Esophagus muscularis mucosa (tissue), 4 donors: ENCODE results near the gene GNA15. TPM values are rescaled to one million over a fixed set of nuclear protein-coding genes. Genes with fewer than 3 reads are reported as not detected.
A peak's percentile ranks its signal among the peaks of the same experiment; 100 is the strongest.

Experiments
- DNase-seq: peaks from one replicate; pipeline ENCODE4 v3.0.0-alpha.2; 2017; ENCODE audit errors: extremely low spot score
- H3K27ac ChIP-seq, 4 donors: fragments of 200-600 bp; sonication (generic); replicated peaks in 1 of 4; 1 replicate in 3 of 4; 2 replicates in 1 of 4; pipeline ENCODE4 v1.5.1; 2016 to 2019; ENCODE audit warnings: mild to moderate bottlenecking in 1 of 4
- H3K27me3 ChIP-seq, 4 donors: fragments of 200-600 bp; sonication (generic); one replicate each; pipeline versions ENCODE4 v1.5.1 to v1.6.0; 2016 to 2019
- H3K36me3 ChIP-seq, 4 donors: fragments of 200-600 bp; sonication (generic); one replicate each; pipeline ENCODE4 v1.5.1; 2016 to 2019
- H3K4me1 ChIP-seq, 4 donors: fragments of 200-600 bp; sonication (generic); one replicate each; pipeline ENCODE4 v1.5.1; 2016 to 2019
- H3K4me3 ChIP-seq, 4 donors: fragments of 200-600 bp; sonication (generic); 1 replicate in 2 of 4; 2 replicates in 2 of 4; pipeline ENCODE4 v1.5.1; 2016 to 2019; ENCODE audit warnings: mild to moderate bottlenecking in 4 of 4, moderate library complexity in 1 of 4
- H3K9me3 ChIP-seq, 4 donors: fragments of 200-600 bp; sonication (generic); 1 replicate in 3 of 4; 2 replicates in 1 of 4; pipeline ENCODE4 v1.5.1; 2016 to 2019
- EP300 ChIP-seq: sonication (generic); formaldehyde crosslinking; IDR thresholded peaks from one replicate; pipeline ENCODE4 v1.6.1; 2017; ENCODE audit warnings: antibody characterized with exemption
- POLR2A ChIP-seq: fragments of 450-650 bp; IDR thresholded peaks from one replicate; pipeline ENCODE4 v1.6.1; 2017; ENCODE audit warnings: antibody characterized with exemption, moderate library complexity, mild to moderate bottlenecking, low read depth
- POLR2AphosphoS5 ChIP-seq, 2 donors: sonication (generic); formaldehyde crosslinking; IDR thresholded peaks; one replicate each; pipeline ENCODE4 v1.6.1; 2017; ENCODE audit warnings: antibody characterized with exemption in 2 of 2
- WGBS: methylation state at CpG from one replicate; pipeline ENCODE4 v1.1.5; 2018; 5-methylcytosine and 5-hydroxymethylcytosine counted together
- intact Hi-C: fragments of 100-400 bp; cut with DNase I; formaldehyde crosslinking; loops from one replicate; pipeline ENCODE4 v1.15.1; 2023
- total RNA-seq, 4 donors: library from RNA; depleted of rRNA; stranded (reverse); fragments of >200 nt; gene quantifications; one replicate each; pipeline versions ENCODE4 v1.1.0 to v1.2.1, GENCODE V29; 2016
- TF ChIP-seq, protein P1 (sequence below), 3 experiments: fragments of 200-600 bp in 2 of 3; fragments of 450-650 bp in 1 of 3; sonication (generic) in 2 of 3; IDR thresholded peaks; one replicate each; pipeline ENCODE4 v1.5.1; 2017 to 2019; ENCODE audit warnings: antibody characterized with exemption in 3 of 3, mild to moderate bottlenecking in 2 of 3, moderate library complexity in 1 of 3

GNA15 gene
- total RNA-seq, 4 donors from 2014 or later, result 4.3 to 13.8 (median 5.3) TPM

DNA sequence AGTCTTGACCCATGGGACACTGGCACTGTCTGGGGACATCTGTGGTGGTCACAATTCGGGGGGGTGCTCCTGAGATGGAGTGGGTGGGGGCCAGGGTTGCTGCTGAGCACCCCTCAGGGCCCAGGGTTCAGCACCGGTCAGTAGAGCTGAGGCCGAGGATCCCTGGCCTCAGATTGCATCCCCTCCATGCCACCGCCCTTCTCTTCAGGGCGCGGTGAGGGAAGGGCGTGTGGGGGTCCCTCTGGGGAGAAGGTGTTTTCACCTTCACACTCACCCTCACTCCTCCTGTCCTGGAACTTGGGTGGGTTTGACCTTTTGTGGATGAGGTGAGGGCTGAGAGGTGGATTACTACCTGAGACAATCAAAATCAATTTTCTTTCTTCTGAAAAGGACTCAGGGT lies 28.2 kb upstream of the GNA15 start:
- WGBS, result 86% methylated on average over 7 of the region's 7 CpGs
- Histone ChIP-seq H3K36me3 (peaks cover 0 to 24% (median 16%) of the 10 kb centered on the region in 4 donors), H3K4me1 (peaks cover 48 to 78% (median 69%) of the 10 kb centered on the region in 4 donors), H3K4me3 (no peak overlapping the region), H3K27ac (peak overlapping the region in 3 of 4 donors; percentile 21 to 45 (median 31)), H3K9me3 (no peaks in the 10 kb centered on the region), H3K27me3 (no peaks in the 10 kb centered on the region)
- DNase-seq, result no peak
- intact Hi-C loops, result loop anchor here (5.0 kb wide), 2 partner anchors 35 to 145 kb away; no protein-coding TSS in a partner anchor
- TF ChIP-seq POLR2A, result no peak
- TF ChIP-seq EP300, result no peak
- no peak for TF ChIP-seq POLR2AphosphoS5 (IDR thresholded peaks at IDR 0.05)
- TF ChIP-seq, protein P1, sequence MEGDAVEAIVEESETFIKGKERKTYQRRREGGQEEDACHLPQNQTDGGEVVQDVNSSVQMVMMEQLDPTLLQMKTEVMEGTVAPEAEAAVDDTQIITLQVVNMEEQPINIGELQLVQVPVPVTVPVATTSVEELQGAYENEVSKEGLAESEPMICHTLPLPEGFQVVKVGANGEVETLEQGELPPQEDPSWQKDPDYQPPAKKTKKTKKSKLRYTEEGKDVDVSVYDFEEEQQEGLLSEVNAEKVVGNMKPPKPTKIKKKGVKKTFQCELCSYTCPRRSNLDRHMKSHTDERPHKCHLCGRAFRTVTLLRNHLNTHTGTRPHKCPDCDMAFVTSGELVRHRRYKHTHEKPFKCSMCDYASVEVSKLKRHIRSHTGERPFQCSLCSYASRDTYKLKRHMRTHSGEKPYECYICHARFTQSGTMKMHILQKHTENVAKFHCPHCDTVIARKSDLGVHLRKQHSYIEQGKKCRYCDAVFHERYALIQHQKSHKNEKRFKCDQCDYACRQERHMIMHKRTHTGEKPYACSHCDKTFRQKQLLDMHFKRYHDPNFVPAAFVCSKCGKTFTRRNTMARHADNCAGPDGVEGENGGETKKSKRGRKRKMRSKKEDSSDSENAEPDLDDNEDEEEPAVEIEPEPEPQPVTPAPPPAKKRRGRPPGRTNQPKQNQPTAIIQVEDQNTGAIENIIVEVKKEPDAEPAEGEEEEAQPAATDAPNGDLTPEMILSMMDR (IDR thresholded peaks at IDR 0.05), result no peak

DNA sequence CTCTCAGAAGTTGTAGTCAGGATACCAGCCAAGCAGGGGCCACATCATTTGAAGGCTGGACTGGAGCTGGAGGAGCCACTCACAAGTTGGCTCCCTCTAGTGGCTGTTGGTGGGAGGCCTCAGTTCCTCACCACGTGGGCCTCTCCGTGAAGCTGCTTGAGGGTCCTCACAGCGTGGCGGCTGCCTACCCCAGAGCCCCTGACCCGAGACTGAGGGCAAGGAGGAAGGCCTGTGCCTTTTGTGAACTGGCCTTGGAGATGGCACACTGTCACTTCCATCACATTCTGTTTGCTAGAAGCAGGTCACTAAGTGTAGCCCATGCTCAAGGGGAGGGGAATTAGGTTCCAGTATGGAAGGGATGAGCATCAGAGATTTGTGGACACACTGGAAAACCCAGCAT lies 27.1 kb upstream of the GNA15 start:
- no peak for DNase-seq
- Histone ChIP-seq H3K4me1 (peaks cover 39 to 76% (median 58%) of the 10 kb centered on the region in 4 donors), H3K4me3 (no peak overlapping the region), H3K27me3 (no peaks in the 10 kb centered on the region), H3K9me3 (no peaks in the 10 kb centered on the region), H3K27ac (peak overlapping the region in 2 of 4 donors; percentile 22 to 45), H3K36me3 (peaks cover 8 to 35% (median 26%) of the 10 kb centered on the region in 4 donors)
- WGBS, result no CpG with 5 or more reads among the region's 5 CpGs
- intact Hi-C loops, result loop anchor here (5.0 kb wide), 2 partner anchors 36 to 146 kb away; no protein-coding TSS in a partner anchor
- no peak for TF ChIP-seq POLR2A
- no peak for TF ChIP-seq EP300
- no peak for TF ChIP-seq POLR2AphosphoS5 (IDR thresholded peaks at IDR 0.05)
- TF ChIP-seq, protein P1 (IDR thresholded peaks at IDR 0.05), result peak; percentile 72 to 91 (median 72)

DNA sequence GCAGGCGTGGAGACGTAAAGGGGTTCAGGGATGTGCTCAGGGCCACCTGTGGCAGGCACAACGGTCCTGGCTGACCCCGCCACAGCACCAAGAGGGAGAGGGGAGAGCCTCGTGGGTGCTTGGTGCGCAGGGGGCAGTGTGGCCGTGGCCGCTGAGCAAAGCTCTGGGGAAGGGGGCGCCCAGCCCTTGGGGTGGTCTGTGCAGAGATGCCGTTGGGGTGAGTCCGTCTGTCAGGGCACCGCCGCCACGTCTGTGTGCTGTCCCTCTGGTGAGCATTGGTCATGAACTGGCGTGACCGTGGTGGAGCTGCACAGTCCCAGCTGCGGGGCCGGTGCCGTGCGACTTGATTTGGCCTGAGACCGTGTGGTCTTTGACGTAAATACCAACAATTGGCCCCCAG lies 26.3 kb upstream of the GNA15 start:
- Histone ChIP-seq H3K27me3 (no peaks in the 10 kb centered on the region), H3K27ac (no peak overlapping the region), H3K9me3 (no peaks in the 10 kb centered on the region), H3K4me3 (no peak overlapping the region), H3K36me3 (peaks cover 8 to 42% (median 33%) of the 10 kb centered on the region in 4 donors), H3K4me1 (peaks cover 38 to 73% (median 51%) of the 10 kb centered on the region in 4 donors)
- 90% methylated on average over 17 of the region's 22 CpGs for WGBS
- intact Hi-C loops, result loop anchor here (5.0 kb wide), 2 partner anchors 37 to 147 kb away; no protein-coding TSS in a partner anchor
- no peak for DNase-seq
- TF ChIP-seq POLR2AphosphoS5 (IDR thresholded peaks at IDR 0.05) (no peak), EP300 (no peak), POLR2A (no peak)
- TF ChIP-seq, protein P1 (IDR thresholded peaks at IDR 0.05), result no peak

DNA sequence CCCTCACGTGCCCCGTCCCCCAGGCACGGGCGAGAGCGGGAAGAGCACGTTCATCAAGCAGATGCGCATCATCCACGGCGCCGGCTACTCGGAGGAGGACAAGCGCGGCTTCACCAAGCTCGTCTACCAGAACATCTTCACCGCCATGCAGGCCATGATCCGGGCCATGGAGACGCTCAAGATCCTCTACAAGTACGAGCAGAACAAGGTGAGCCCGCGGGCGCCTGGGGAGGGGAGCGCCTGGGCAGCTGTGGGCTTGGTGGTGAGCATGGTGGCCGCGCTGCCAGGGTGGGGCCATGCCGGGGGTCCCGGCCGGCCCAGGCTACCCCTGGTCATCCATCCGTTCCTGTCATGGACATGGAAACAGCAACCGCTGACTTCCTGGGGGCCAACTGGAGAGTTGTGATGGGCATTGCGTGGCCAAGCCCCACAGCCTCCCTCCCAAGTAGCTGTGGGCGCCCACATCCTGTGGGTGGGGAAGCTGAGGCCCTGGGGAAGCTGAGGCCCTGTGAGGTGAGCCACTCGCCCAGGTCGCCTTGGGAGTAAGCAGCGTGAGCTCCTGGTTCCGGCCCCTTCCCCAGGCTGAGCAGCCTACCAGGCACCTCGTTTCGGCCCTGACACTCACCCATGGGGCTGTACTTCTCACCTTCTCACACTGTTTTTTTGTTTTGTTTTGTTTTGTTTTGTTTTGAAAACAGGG lies 25.6 kb upstream of the GNA15 start:
- 94% methylated on average over 28 of the region's 37 CpGs for WGBS
- no peak for DNase-seq
- no peaks in the 10 kb centered on the region for H3K9me3 ChIP-seq
- peaks cover 31 to 67% (median 44%) of the 10 kb centered on the region in 4 donors for H3K4me1 ChIP-seq
- H3K27me3 ChIP-seq, result no peaks in the 10 kb centered on the region
- TF ChIP-seq EP300 (no peak), POLR2A (no peak)
- H3K4me3 ChIP-seq, result no peak overlapping the region
- H3K36me3 ChIP-seq, result peaks cover 8 to 50% (median 41%) of the 10 kb centered on the region in 4 donors
- intact Hi-C loops, result no loop called here
- no peak overlapping the region for H3K27ac ChIP-seq

DNA sequence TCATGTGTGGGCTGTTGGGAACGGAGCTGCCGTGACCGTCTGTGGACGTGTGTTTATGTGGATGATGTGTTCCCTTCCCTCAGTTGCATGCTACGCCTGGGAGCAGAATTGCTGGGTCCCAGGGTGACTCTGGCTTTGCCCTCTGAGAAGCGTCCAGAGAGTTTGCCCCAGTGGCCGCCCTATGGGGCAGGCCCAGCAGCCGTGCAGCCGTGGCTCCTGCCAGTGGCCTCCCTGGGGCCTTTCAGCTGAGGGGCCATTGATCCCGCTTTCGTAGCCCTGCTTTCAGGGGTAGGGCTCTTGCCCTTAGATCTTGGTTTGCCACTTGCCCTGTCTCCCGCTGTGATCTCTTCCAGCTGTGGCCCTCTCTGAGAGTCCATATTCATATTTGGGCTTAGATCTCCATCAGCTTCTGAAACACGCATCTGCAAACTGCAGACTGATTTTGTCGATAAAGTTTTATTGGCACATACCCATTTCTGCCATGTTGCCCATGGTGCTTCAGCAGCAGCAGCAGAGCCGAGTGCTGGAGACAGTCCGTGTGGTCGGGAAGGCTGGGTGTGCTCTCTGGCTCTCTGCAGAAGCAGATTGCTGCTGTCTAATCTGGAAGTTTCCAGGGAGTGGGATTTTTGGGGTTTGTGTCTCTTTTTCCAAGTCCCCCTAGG lies 24.1 kb upstream of the GNA15 start:
- H3K27ac ChIP-seq, result no peak overlapping the region

More for the DNA sequence above, 24.1 kb upstream of the GNA15 start:
- no peaks in the 10 kb centered on the region for H3K27me3 ChIP-seq
- WGBS, result 87% methylated on average over 9 of the region's 17 CpGs
- H3K36me3 ChIP-seq, result peaks cover 8 to 60% (median 52%) of the 10 kb centered on the region in 4 donors
- H3K9me3 ChIP-seq, result no peaks in the 10 kb centered on the region
- intact Hi-C loops, result no loop called here
- H3K4me1 ChIP-seq, result peaks cover 33 to 67% (median 40%) of the 10 kb centered on the region in 4 donors
- TF ChIP-seq EP300, result no peak
- TF ChIP-seq, protein P1 (IDR thresholded peaks at IDR 0.05), result no peak
- TF ChIP-seq POLR2AphosphoS5 (IDR thresholded peaks at IDR 0.05), result no peak
- TF ChIP-seq POLR2A, result no peak
- DNase-seq, result no peak
- no peak overlapping the region for H3K4me3 ChIP-seq
